ENCODE measurements around the gene TET2.

The TET2 gene

DNA sequence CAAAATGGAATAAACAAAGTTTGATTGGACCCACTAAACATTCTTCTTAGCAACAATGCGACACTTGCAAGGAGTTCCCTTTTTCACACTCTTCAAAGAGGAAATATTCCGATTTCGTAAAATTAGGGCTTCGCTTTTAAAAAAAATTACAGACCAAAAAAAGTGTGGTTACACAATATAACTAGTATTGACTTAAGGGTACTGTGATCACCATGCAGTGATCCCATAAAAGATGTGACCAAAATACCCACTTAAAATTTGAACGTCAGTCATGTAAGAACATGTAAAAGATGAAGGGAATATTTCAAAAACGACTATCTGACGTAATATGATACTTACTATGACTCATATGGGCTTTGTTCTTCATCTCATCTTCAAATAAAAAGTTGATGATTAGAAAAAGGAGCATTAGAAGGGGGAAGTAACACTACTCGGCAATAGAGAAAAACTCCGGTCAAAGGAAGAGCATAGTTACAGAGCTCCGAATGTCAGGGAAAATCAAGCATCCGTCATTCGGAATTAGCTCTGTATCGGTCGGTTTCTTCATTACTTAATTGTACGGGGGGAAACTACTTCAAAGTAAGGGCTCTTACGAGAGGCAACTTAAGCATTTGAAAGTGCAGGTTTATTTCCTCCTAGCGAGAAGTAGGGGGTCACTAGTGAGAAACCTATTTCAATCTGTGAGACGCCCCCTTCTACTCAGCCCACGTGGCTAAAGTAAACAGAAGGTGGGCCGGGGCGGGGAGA is 1.3 kb upstream of the TET2 start:
- no peak for DNase-seq

DNA sequence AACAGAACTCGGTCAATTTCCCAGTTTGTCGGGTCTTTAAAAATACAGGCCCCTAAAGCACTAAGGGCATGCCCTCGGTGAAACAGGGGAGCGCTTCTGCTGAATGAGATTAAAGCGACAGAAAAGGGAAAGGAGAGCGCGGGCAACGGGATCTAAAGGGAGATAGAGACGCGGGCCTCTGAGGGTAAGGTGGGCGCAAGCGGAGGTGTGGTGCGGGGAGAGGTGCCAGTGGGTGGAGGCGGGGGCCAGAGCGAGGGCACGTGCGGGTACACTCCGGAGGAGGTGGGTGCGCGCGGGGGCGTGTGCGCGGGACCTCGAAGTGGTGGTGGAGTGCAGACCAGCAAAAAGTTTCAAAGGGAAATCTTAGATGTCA is 787 bp upstream of the TET2 start:
- DNase-seq, result peak; percentile 14

DNA sequence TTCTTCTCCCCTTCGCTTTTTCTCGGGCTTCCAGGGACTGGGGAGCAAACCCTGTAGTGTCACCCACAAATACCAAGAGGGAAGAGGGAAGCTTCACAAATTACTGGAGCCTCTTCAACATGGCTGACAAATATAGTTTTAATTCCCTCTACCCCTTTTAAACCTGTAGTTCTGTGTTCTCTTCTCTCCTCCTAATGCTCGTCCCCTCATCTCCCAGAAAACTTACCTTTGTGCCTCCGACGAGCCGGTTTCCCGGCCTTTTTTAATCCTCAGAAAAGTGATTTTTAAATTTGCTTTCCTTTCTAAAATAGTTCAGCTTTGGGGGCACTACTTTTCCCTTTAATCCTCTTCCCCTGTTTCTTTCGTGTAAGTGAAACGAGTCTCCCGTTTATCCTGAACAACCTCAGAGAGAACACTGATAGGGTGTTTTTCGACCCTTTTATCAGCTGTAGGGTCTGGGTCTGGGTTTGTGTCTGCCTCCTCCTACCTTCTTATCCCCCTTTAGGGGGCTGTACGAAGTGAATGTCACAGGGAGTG is 408 bp downstream of the TET2 start:
- no peak for DNase-seq

DNA sequence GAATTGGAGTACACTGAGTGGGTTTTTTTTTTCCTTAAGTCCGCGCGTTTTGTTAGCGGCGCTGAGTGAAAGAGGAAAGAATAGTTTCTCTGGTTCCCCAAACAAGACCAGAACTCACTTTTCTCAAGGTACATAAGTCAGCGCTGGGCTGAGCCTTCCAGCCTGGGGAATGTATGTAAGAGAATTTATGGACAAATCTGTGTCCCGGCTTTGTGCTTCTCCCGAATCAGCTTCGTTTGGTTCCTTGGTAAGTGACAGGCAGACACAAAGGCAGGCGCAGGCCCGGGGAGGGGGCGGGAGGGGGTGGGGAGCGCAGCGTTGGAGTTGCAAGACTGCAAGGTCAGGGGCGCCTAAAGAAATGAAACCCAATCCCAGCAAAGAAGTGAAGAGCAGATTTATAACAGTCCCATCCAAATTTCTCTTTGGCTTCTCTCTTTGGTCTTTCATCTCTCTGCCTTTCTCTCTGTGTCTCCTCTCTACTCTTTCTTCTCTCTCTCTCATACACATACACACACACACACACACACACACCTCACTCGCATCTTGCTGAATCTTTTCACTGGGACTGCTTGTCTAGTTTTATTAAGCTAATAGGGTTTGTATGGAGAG is 981 bp downstream of the TET2 start:
- peak; percentile 0 for DNase-seq

DNA sequence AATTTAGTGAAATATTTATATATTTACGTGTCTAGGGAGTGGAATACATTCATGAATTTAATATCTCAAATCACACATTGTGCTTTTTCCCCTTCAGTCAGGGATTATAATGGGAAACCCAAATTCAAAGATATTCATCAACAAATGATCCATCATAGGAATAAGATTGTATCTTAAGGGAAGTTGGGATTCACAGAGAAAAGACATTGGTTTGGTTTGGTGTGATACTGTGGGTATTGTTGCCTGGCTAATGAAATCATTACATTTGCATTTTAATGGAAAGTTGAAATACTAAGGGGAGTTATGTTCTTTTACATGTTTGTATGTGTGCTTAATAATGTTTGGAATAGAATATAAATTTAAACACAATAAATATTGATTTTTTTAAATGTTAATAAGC is 1.7 kb downstream of the TET2 start:
- DNase-seq, result no peak

DNA sequence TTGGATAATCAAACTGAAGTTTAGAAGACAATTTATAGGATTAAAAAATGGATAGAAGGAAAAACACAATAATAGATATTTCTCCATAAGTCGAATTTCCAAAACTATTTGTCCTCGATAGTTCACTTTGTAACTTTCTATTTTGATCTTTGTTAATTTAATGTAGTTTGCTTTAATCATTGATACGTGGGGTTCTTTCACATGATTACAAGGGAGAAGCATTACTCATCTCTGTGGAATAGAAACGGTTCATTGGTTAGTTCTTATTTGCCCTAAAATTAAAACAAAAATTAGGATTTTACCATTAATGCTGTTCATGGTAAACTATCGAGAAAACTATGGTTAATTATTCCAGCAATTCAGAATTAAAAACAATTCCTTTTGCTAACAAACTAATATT is 2.1 kb downstream of the TET2 start:
- DNase-seq, result no peak

DNA sequence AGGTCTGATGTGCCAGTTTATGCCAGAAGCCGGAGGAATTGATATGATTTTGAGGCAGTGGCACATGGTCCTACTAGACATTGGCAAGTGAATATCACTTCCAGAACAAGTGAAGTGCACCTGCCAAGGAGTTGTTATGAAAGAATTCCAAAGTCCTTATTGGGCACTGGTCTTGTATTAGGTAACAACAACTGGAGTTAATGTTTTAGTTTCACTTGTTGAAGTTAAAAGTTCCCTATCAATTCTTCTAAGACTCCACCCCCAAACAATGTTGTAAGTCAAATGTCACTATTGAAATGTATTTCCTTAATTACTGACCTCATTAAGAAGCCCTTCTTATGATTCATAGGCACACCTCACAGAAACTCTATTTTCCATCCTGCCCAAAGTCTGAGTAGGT is 3.1 kb downstream of the TET2 start:
- no peak for DNase-seq

DNA sequence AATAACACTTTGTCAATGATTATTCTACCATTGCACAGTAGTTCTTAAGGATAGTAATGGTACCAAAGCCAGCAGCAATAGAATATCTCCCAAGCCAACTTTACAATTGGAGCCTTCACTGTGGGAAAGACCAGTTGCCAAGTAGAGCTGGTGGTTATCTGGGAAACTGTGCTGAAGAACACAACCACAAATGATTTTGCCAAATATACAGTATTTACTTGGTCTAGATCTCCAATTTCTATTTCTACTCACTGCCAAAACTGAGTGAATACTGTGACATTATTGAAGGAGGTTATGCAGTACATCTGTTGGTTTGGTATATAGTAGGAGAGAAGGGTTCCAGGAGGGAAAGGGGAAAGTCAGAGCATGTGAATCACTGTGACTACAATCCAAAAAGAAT is 3.8 kb downstream of the TET2 start:
- DNase-seq, result no peak

DNA sequence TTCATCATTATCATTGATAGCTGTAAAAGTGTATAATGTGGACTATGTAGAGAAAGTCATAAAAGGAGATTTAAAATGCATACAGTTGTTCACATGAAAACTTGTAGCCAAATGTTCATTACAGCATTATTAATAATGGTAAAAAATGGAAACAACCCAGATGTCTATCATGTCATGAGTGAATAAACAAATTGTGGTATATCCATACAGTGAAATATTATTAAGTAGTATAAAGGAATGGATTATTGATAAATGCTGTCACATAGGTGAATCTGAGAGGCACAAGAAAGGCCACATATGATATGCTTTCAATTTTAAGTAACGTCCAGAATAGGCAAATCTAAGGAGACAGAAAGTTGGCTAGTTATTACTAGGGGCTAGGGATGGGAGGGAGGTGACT is 7.1 kb downstream of the TET2 start:
- no peak for DNase-seq

DNA sequence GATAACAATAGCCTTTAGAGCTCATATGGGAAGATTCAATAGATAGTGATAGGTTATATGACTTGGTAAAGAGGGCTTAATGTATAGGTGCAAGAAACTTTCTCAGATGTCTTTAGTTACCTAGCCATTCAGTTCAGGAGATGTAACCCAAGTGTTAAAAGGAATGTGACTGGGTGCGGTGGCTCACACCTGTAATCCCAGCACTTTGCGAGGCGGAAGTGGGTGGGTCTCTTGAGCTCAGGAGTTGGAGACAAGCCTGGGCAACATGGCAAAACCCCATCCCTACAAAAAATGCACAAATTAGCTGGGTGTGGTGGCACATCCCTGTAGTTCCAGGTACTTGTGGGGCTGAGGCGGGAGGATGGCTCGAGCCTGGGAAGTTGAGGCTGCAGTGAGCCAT is 7.9 kb downstream of the TET2 start:
- DNase-seq, result no peak

DNA sequence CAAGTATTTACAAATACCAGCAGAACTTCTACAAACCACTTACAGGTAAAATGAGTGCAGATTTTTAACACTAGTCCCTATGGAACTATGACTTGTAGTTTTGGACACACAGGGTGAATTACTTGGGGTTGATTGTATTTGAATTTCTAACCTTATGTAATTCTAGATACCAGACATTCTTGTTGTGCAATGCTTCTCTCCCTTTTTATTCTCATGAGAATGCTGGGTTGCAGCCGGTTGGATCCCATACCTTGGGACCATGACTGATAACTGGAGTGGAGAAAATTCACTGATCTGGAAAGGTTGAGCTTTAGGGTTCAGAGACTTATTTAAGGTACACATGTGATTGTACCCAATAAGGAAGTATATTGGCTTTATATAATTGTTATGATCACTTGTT is 8.8 kb downstream of the TET2 start:
- no peak for DNase-seq

DNA sequence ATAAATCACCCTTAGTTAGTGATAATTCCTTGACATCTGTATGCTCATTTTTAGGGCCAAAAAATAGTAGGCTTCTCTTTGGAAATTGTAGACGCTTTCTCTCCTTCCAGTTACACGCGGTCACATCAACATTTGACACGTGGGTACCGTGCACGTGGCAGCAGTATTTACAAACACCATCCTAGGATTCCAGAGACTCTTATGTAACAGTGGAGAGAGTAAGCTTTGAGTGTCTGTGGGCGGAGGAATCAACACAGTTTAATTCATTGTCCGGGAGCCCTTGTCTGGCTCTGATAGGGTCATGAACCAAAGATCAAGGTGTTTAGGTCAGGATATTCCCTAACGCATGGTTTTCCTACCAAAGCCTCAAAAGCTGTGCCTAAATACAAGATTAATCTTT is 12.2 kb downstream of the TET2 start:
- no peak for DNase-seq

DNA sequence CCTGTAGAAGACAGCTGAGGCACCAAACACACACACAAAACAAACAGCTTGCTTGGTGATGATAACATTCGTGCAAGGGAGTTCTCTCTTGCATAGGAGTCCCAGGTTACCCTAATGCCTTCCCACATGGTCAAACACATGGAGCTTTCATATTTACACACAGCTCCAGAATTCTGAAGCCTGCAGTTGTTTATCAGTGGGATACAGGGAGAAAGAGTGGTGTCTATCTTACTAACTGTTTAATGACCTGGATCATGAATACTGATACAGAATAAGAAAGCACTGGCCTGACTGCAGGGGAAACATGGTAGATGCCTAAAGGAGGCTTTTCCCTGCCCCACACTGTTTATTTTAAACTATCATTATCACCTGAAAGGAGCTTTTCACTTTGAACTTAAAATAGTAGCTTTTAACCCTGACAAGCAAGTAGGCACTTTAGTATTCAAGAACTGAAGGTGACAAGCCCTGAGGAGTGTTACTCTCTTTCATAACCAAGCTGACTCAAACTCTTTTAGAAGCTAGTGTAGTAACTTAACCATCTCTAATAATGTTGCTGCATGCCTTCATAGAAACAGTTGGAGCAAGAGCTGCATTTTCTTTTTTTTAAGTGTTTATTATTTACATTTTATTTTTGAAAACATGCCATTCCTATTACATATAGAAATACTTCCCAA is 15.6 kb downstream of the TET2 start:
- DNase-seq, result no peak

DNA sequence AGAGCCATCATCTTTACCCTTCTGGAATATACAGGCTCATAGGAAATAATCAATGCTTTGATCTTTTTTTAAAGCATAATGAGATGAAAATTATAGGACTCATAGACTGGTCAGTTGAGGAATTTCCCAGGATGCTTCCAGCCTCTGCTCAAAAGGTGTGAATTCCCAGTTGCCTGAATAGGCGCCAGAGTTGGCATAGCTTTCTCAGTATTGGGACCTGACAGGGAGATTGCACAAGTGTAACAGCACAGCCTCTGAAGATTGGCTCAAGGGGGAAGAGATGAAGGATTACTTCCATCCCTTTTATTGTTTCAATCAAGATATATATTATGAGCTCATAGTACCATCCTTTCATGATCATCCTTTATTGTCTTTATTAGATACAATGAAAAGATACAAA is 17.9 kb downstream of the TET2 start:
- no peak for DNase-seq

DNA sequence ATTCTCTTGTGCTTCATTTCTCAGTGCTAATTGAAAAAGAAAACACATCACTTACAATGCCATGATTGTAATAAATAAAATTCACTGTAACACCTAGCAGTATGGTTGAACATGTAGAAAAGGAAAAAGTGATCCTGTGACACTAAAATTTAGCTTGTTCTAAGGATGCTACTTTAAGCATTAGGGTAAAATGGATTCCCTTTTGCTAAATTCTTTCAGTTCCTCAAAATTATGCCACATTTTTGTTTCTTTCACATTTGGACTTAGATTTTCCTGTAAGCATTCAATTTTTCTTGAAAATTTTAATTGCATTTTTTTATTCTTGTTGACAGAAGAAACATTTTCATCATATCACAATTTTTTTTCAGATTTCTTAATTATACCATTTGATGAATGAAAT is 19.4 kb downstream of the TET2 start:
- no peak for DNase-seq

DNA sequence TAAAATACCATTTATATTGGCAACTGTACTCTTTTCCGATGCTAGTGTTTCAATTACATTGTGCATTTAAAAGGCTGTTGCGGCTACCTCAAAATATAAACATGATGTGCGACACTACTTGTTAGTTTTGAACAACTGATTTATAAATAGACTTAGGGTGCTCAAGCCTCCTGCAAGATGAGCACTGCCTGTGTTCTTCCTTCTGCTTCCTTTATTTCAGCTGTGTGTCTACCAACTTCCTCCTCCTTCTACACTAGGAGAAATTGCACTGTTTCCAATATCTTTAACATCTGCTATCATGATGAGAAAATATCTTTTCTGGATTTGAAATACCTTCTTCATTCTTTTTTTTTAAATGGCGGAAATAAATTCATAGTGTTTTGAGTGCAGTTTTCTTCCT is 24.0 kb downstream of the TET2 start:
- DNase-seq, result no peak

DNA sequence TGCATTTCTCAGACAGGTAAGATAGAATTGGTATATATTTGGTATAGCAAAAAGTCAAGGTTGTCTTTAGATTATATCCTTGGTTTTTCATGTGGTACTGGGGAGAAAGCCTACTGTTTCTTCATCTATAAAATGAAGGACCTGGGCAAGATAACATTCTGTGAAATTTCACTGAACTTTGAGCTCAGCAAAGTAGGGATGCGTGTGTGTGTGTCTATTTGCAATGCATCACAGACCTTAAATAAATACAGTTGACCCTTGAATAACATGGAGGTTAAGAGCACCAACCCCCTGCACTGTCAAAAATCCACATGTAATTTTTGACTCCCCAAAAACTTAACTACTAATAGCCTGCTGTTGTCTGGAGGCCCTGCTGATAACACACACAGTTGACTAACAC is 25.2 kb downstream of the TET2 start:
- DNase-seq, result no peak

DNA sequence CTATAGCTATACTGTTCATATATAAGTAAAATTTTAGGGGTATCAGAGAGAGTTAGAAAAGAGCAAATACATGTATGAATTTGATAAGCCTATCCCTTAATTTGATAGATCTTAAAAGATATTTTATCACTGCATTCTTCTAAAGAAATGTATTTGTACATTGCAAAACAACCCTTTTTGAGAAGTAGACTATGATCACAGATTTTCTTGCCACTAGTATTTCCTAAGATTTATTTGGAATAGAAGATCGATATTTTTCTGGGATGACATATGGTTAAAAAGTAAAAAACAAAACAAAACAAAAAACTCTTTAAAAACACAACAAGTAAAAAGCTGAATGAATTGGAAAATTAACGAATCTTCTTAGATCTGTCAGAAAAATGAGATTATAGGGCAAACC is 27.4 kb downstream of the TET2 start:
- no peak for DNase-seq

DNA sequence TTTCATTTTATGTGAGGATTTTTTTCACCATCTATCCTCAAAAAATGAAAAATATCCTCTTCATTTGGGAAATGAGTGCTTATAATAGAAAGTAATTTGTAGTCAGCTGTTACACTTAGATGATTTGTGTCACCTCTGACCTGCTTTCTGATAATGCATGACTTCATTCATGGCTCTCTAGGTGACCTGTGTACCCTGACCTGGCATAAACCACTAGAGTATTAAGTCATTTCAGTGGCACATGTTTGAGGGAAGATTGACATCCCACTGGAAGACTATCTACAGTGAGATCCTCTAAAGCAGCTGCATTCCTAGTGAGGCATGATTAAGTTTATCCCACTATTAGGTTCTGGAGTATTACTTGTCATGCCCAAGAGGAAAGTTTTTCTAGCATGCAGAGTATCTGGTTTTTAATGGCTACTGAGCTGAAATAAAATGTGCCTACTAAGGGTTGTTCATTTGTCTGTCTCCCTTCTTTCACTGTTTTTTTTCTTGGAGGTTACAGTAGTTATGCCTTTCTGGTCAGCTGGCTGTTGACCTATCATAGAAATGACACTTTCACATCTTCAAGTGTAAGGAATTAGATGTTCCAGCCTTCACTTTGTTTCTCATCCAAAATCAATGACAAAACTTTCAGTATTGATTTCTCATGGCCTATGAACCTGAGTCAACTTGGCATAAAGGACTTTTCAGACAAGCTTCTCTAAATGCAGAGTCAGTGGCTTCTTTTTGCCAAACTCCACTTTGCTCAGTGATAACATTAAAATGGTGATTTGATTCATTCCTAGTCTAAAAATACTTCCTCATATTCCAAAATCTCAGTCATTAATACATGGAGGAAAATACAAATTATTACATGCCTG is 33.1 kb downstream of the TET2 start:
- DNase-seq, result no peak

DNA sequence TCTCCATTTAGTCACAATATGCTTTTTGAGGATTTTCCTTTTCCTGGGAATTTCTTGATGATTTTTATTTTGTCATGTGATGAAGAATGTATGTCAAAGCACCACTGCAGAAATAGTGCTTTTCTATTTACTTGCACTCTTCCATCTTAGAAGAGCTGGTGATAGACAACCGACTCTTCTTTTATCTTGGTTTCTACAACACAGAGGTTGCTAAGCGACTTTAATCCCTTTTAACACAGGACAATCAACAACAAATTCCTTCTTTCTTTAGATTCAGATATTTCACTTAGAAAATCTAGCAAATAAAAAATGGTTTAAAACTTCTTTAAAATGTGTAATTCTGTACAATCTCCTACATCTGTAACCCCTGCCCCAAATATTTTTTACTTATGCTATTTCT is 34.6 kb downstream of the TET2 start:
- DNase-seq, result no peak

DNA sequence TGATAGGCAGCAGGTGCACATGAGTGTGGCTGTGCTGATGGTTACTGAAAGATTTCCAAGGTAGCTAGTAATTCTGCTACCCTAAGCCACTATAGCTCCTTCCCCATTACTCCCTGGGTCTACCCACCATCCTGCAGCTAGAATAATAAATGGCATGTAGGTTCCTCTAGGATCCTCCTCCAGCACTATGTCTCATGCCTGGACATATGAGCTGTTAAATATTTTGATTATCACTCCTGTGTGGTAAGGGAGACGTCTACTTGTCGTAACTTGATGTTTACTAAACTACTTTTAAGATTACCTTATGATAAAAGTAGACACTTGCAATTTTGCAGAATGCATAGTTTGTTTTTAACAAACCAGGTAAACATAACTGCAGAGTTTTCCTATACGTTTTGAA is 35.5 kb downstream of the TET2 start:
- no peak for DNase-seq

DNA sequence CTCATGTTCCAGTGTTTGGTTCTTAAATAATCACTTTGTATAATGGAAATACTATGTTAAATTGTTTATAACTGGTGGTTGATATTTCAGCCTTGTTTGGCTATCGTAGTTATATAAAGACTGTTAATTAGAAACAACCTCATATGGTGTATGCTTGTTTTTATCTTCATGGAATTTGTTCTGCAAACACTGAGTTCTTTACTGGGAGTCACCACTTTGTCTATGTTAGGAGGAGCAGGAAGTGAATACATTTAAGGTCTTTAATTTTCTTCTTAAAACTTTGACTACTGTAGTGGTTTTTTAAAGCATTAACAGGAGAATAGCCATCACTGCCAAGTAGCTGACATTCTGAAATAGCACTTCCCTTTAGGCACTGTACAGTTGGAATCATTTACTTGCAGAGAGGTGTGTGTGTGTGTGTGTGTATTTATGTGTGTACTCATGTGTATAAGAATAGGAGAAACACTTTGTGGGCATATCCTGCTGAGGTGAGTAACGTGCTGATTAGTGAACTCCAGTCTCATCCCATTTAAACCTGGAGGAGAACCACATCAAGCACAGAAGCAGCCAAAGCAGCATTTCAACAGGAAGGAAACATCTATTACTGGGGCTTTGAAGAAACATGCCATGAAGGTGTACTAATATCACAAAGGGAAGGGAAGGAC is 37.8 kb downstream of the TET2 start:
- DNase-seq, result no peak

DNA sequence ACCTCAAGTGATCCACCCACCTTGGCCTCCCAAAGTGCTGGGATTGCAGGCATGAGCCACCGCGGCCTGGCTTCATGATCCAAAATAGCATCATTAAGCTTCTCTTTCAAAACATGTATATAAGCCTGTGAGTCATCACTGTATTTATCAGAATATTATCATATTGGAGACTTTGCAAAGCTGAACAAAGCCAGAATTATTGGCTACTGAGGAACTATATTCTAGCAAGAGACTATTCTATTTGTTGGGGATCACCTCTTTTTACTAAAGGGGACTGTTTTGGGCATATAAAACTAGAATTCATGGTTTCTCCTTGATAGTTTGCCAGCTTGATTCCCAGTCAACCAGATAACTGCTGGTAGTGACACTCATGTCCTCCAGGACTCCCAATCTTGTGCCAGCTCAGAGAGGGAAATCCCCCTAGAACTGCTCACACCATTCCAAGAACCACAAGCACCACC is 40.1 kb downstream of the TET2 start:
- no peak for DNase-seq

Measured in activated effector memory CD4-positive, alpha-beta T cell treated with Interleukin-2 at 50 U/mL for 16 hours (primary cell).